ENCODE measurements around the gene RPTOR. TPM values are rescaled to one million over a fixed set of nuclear protein-coding genes. Genes with fewer than 3 reads are reported as not detected.

RPTOR gene
- polyA plus RNA-seq, 1 donor from 2014 or later: 8.0 TPM

DNA sequence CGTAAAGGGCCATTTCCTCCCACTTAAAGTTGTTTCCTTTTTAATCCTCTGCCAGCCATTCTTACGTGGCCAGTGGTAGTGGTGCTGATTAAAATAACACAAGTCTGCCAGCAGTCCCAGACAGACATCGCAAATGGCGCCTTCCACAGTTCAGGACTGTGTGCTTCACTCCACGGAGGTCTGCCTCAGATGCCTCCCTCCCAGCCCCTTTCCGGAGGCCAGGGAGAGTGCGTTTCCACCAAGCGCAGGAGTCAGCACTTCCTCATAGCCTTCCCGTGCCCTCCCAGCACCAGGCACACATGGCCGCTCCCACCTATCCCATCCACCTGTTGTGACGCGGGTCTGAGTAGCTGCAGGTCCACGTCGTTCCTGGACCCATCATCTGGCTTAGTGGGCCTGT, 205.6 kb downstream of the RPTOR start:
- no peak overlapping the region for H3K27ac ChIP-seq (ENCODE audit: low read length)
- no peaks in the 10 kb centered on the region for H3F3A ChIP-seq (ENCODE audit: insufficient read depth, low read length, poor library complexity, severe bottlenecking)
- TF ChIP-seq, protein P1, sequence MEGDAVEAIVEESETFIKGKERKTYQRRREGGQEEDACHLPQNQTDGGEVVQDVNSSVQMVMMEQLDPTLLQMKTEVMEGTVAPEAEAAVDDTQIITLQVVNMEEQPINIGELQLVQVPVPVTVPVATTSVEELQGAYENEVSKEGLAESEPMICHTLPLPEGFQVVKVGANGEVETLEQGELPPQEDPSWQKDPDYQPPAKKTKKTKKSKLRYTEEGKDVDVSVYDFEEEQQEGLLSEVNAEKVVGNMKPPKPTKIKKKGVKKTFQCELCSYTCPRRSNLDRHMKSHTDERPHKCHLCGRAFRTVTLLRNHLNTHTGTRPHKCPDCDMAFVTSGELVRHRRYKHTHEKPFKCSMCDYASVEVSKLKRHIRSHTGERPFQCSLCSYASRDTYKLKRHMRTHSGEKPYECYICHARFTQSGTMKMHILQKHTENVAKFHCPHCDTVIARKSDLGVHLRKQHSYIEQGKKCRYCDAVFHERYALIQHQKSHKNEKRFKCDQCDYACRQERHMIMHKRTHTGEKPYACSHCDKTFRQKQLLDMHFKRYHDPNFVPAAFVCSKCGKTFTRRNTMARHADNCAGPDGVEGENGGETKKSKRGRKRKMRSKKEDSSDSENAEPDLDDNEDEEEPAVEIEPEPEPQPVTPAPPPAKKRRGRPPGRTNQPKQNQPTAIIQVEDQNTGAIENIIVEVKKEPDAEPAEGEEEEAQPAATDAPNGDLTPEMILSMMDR (IDR thresholded peaks at IDR 0.05; ENCODE audit: poor library complexity, severe bottlenecking): no peak
- TF ChIP-seq EP300 (conservative IDR thresholded peaks at IDR 0.05; ENCODE audit: poor library complexity, severe bottlenecking): no peak
- TF ChIP-seq, protein P2, sequence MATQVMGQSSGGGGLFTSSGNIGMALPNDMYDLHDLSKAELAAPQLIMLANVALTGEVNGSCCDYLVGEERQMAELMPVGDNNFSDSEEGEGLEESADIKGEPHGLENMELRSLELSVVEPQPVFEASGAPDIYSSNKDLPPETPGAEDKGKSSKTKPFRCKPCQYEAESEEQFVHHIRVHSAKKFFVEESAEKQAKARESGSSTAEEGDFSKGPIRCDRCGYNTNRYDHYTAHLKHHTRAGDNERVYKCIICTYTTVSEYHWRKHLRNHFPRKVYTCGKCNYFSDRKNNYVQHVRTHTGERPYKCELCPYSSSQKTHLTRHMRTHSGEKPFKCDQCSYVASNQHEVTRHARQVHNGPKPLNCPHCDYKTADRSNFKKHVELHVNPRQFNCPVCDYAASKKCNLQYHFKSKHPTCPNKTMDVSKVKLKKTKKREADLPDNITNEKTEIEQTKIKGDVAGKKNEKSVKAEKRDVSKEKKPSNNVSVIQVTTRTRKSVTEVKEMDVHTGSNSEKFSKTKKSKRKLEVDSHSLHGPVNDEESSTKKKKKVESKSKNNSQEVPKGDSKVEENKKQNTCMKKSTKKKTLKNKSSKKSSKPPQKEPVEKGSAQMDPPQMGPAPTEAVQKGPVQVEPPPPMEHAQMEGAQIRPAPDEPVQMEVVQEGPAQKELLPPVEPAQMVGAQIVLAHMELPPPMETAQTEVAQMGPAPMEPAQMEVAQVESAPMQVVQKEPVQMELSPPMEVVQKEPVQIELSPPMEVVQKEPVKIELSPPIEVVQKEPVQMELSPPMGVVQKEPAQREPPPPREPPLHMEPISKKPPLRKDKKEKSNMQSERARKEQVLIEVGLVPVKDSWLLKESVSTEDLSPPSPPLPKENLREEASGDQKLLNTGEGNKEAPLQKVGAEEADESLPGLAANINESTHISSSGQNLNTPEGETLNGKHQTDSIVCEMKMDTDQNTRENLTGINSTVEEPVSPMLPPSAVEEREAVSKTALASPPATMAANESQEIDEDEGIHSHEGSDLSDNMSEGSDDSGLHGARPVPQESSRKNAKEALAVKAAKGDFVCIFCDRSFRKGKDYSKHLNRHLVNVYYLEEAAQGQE (IDR thresholded peaks at IDR 0.05; ENCODE audit: borderline replicate concordance): no peak
- TF ChIP-seq SMC3 (conservative IDR thresholded peaks at IDR 0.05; ENCODE audit: poor library complexity): no peak
- TF ChIP-seq EZH2 (IDR thresholded peaks at IDR 0.05; ENCODE audit: borderline replicate concordance, insufficient read depth, low read length, poor library complexity, severe bottlenecking): no peak
- TF ChIP-seq POLR2AphosphoS5 (IDR thresholded peaks at IDR 0.05): no peak
- TF ChIP-seq RAD21 (conservative IDR thresholded peaks at IDR 0.05): no peak
- no peak for TF ChIP-seq TAF1 (IDR thresholded peaks at IDR 0.05; ENCODE audit: low read depth)
- H3K9ac ChIP-seq (ENCODE audit: low read length): no peak overlapping the region
- H3K79me2 ChIP-seq (replicated peaks; ENCODE audit: insufficient read depth, low read length): no peaks in the 10 kb centered on the region
- no peaks in the 10 kb centered on the region for H3K36me3 ChIP-seq (ENCODE audit: insufficient read depth, low read length)
- no peaks in the 10 kb centered on the region for H3K9me3 ChIP-seq (ENCODE audit: low read length)
- H2AFZ ChIP-seq (ENCODE audit: low read depth, low read length): no peak overlapping the region
- no peaks in the 10 kb centered on the region for H3K9me2 ChIP-seq (ENCODE audit: insufficient read depth, low read length)
- H3K4me3 ChIP-seq (ENCODE audit: low read length): no peak overlapping the region
- no peaks in the 10 kb centered on the region for H3K27me3 ChIP-seq (ENCODE audit: insufficient read depth, low read depth, low read length)
- no peak overlapping the region for H3K4me2 ChIP-seq (ENCODE audit: low read length)
- H4K20me1 ChIP-seq (ENCODE audit: insufficient read depth): no peaks in the 10 kb centered on the region

DNA sequence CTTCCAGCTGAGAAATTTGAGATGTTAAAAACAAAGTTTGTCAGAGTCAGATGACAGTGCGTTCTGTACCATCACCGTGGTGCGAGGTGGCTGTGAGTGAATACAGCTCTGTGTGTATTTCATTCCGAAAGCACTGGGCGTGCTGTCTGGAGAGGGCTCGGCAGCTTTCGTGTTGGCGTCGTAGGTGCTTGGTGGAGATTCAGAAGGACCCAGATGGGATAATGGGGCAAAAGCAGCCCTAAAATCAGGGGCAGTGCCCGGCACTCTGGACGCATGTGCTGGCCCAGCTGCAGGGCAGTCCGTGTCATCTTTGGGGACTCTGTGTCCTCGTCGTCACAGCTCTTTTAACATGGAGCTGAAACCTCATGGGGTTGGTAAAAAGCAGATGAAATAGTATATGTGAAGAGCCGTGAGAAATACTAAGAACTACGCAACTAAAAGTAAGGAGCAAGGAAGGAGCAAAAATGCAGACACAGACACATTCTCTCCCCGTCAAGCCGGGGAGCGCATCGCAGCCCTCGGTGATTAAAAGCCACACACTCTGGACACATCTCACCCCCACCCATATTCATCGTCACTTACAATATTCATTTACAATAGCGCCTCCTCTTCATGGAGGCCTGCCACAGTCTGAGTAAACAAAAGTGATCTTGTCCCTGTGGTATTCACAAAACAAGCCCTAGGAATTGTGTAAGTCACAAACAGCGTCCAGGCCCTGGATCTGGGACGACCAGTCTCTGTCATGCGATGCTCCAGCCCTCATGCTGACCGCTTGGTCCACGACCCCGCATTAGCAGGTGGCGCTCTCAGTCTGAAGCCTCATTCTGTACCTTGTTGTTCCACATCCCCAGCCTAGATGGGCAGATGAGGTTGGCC, 206.7 kb downstream of the RPTOR start:
- Histone ChIP-seq H3K9me2 (ENCODE audit: insufficient read depth, low read length) (no peaks in the 10 kb centered on the region), H3K36me3 (ENCODE audit: insufficient read depth, low read length) (no peaks in the 10 kb centered on the region), H2AFZ (ENCODE audit: low read depth, low read length) (no peak overlapping the region), H4K20me1 (ENCODE audit: insufficient read depth) (no peaks in the 10 kb centered on the region), H3K9me3 (ENCODE audit: low read length) (no peaks in the 10 kb centered on the region), H3F3A (ENCODE audit: insufficient read depth, low read length, poor library complexity, severe bottlenecking) (no peaks in the 10 kb centered on the region), H3K79me2 (replicated peaks; ENCODE audit: insufficient read depth, low read length) (no peaks in the 10 kb centered on the region), H3K27me3 (ENCODE audit: insufficient read depth, low read depth, low read length) (no peaks in the 10 kb centered on the region), H3K9ac (ENCODE audit: low read length) (no peak overlapping the region), H3K4me3 (ENCODE audit: low read length) (no peak overlapping the region), H3K4me2 (ENCODE audit: low read length) (no peak overlapping the region), H3K27ac (ENCODE audit: low read length) (no peak overlapping the region)
- no peak for TF ChIP-seq RAD21 (conservative IDR thresholded peaks at IDR 0.05)
- TF ChIP-seq, protein P1 (IDR thresholded peaks at IDR 0.05; ENCODE audit: poor library complexity, severe bottlenecking): no peak
- no peak for TF ChIP-seq TAF1 (IDR thresholded peaks at IDR 0.05; ENCODE audit: low read depth)
- no peak for TF ChIP-seq POLR2AphosphoS5 (IDR thresholded peaks at IDR 0.05)
- TF ChIP-seq, protein P2 (IDR thresholded peaks at IDR 0.05; ENCODE audit: borderline replicate concordance): no peak
- no peak for TF ChIP-seq MXI1 (conservative IDR thresholded peaks at IDR 0.05; ENCODE audit: poor library complexity, severe bottlenecking)
- TF ChIP-seq SMC3 (conservative IDR thresholded peaks at IDR 0.05; ENCODE audit: poor library complexity): no peak
- no peak for TF ChIP-seq EP300 (conservative IDR thresholded peaks at IDR 0.05; ENCODE audit: poor library complexity, severe bottlenecking)
- TF ChIP-seq EZH2 (IDR thresholded peaks at IDR 0.05; ENCODE audit: borderline replicate concordance, insufficient read depth, low read length, poor library complexity, severe bottlenecking): no peak
